SK-N-SH (cell line): Measurements from ENCODE around the gene SNAI3.

ENCODE experiments used
- EP300 ChIP-seq, 2 experiments: IDR thresholded peaks; 2 replicates each; pipeline versions ENCODE4 v1.4.0 to v1.6.1; 2012; ENCODE audit warnings: borderline replicate concordance in 1 of 2, low read depth in 1 of 2, low read length in 1 of 2
- GABPA ChIP-seq: IDR thresholded peaks from 2 replicates; pipeline ENCODE4 v1.4.0; 2012; ENCODE audit warnings: low read depth, mild to moderate bottlenecking
- POLR2AphosphoS5 ChIP-seq: IDR thresholded peaks from 2 replicates; pipeline ENCODE4 v1.6.1; 2012; ENCODE audit warnings: low read depth, low read length
- RAD21 ChIP-seq: IDR thresholded peaks from 2 replicates; pipeline ENCODE4 v1.6.1; 2012; ENCODE audit warnings: mild to moderate bottlenecking, low read length
- RFX5 ChIP-seq: IDR thresholded peaks from 2 replicates; pipeline ENCODE4 v1.6.1; 2012; ENCODE audit warnings: mild to moderate bottlenecking, improper control_type of control experiment, low read length
- SIN3A ChIP-seq: IDR thresholded peaks from 2 replicates; pipeline ENCODE4 v1.6.1; 2012; ENCODE audit warnings: low read depth, mild to moderate bottlenecking, low read length, moderate library complexity, borderline replicate concordance
- TEAD4 ChIP-seq: IDR thresholded peaks from 2 replicates; pipeline ENCODE4 v1.4.0; 2012; ENCODE audit warnings: mild to moderate bottlenecking, borderline replicate concordance; ENCODE audit not compliant: insufficient read depth
- TF ChIP-seq, protein P1 (sequence below): fragments of 200-600 bp; sonication (generic); IDR thresholded peaks from 2 replicates; pipeline ENCODE4 v1.6.1; 2017; ENCODE audit warnings: antibody characterized with exemption, mild to moderate bottlenecking, moderate library complexity
- TF ChIP-seq, protein P2 (sequence below): IDR thresholded peaks from 2 replicates; pipeline ENCODE4 v1.4.0; 2012; ENCODE audit warnings: low read depth, borderline replicate concordance
- TF ChIP-seq, protein P3 (sequence below): fragments of 150-350 bp; IDR thresholded peaks from 2 replicates; pipeline ENCODE4 v1.6.1; 2017; ENCODE audit warnings: antibody characterized with exemption, low read length, low read depth, borderline replicate concordance
- TF ChIP-seq, protein P4 (sequence below): fragments of 150-350 bp; IDR thresholded peaks from 2 replicates; pipeline ENCODE4 v1.6.1; 2016; ENCODE audit warnings: mild to moderate bottlenecking, low read depth, low read length

DNA sequence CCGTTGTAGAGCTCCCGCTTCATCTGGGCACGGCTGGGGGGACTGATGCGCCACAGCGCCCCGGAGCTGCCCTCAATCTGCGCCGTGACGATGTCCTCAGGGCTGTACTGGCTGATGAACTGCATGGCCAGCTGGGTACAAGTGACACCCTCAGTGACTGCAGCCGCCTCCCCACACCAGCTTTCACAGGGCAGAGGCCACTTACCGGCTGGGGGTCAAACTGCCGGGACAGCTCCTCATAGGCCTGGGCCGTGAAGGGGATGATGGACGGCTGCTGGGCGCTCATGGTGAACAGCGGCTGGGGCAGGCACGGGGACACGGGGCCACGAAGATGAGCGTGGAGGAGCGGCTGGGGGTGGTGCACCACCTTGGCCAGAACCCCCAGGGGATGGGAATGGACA, 30.3 kb upstream of the SNAI3 start:
- TF ChIP-seq, protein P1, sequence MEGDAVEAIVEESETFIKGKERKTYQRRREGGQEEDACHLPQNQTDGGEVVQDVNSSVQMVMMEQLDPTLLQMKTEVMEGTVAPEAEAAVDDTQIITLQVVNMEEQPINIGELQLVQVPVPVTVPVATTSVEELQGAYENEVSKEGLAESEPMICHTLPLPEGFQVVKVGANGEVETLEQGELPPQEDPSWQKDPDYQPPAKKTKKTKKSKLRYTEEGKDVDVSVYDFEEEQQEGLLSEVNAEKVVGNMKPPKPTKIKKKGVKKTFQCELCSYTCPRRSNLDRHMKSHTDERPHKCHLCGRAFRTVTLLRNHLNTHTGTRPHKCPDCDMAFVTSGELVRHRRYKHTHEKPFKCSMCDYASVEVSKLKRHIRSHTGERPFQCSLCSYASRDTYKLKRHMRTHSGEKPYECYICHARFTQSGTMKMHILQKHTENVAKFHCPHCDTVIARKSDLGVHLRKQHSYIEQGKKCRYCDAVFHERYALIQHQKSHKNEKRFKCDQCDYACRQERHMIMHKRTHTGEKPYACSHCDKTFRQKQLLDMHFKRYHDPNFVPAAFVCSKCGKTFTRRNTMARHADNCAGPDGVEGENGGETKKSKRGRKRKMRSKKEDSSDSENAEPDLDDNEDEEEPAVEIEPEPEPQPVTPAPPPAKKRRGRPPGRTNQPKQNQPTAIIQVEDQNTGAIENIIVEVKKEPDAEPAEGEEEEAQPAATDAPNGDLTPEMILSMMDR, result no peak
- TF ChIP-seq TEAD4 (no peak), RFX5 (no peak), EP300 (IDR thresholded peaks at IDR 0.05; ENCODE audit: borderline replicate concordance in 1 of 2, low read depth in 1 of 2, low read length in 1 of 2) (no peak), GABPA (no peak), RAD21 (no peak), POLR2AphosphoS5 (no peak), SIN3A (no peak)
- TF ChIP-seq, protein P2, sequence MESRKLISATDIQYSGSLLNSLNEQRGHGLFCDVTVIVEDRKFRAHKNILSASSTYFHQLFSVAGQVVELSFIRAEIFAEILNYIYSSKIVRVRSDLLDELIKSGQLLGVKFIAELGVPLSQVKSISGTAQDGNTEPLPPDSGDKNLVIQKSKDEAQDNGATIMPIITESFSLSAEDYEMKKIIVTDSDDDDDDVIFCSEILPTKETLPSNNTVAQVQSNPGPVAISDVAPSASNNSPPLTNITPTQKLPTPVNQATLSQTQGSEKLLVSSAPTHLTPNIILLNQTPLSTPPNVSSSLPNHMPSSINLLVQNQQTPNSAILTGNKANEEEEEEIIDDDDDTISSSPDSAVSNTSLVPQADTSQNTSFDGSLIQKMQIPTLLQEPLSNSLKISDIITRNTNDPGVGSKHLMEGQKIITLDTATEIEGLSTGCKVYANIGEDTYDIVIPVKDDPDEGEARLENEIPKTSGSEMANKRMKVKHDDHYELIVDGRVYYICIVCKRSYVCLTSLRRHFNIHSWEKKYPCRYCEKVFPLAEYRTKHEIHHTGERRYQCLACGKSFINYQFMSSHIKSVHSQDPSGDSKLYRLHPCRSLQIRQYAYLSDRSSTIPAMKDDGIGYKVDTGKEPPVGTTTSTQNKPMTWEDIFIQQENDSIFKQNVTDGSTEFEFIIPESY, result no peak
- TF ChIP-seq, protein P3, sequence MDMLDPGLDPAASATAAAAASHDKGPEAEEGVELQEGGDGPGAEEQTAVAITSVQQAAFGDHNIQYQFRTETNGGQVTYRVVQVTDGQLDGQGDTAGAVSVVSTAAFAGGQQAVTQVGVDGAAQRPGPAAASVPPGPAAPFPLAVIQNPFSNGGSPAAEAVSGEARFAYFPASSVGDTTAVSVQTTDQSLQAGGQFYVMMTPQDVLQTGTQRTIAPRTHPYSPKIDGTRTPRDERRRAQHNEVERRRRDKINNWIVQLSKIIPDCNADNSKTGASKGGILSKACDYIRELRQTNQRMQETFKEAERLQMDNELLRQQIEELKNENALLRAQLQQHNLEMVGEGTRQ, result no peak
- TF ChIP-seq, protein P4, sequence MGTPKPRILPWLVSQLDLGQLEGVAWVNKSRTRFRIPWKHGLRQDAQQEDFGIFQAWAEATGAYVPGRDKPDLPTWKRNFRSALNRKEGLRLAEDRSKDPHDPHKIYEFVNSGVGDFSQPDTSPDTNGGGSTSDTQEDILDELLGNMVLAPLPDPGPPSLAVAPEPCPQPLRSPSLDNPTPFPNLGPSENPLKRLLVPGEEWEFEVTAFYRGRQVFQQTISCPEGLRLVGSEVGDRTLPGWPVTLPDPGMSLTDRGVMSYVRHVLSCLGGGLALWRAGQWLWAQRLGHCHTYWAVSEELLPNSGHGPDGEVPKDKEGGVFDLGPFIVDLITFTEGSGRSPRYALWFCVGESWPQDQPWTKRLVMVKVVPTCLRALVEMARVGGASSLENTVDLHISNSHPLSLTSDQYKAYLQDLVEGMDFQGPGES, result no peak
